Right renal cortex interstitium (tissue), 3 donors: ENCODE results near the gene CROCC. TPM values are rescaled to one million over a fixed set of nuclear protein-coding genes. Genes with fewer than 3 reads are reported as not detected.
A peak's percentile ranks its signal among the peaks of the same experiment; 100 is the strongest.
"Not testable (repeated sequence)": the region's sequence is repeated elsewhere in the genome, so short reads cannot be mapped to it uniquely, and the experiment has no call there.

Experiments used
- DNase-seq, 3 donors: peaks; one replicate each; pipeline ENCODE4 v3.0.0-alpha.2; 2013; ENCODE audit warnings: low read depth in 3 of 3, low spot score in 2 of 3
- polyA plus RNA-seq, 3 donors: library from polyadenylated mRNA; unstranded; fragments of 120-200 nt; gene quantifications; one replicate each; pipeline ENCODE4 v1.2.1, GENCODE V29; 2013; ENCODE audit not compliant: insufficient read length in 3 of 3

The CROCC gene
- polyA plus RNA-seq, 3 donors: 21.4 to 27.8 (median 25.0) TPM

DNA sequence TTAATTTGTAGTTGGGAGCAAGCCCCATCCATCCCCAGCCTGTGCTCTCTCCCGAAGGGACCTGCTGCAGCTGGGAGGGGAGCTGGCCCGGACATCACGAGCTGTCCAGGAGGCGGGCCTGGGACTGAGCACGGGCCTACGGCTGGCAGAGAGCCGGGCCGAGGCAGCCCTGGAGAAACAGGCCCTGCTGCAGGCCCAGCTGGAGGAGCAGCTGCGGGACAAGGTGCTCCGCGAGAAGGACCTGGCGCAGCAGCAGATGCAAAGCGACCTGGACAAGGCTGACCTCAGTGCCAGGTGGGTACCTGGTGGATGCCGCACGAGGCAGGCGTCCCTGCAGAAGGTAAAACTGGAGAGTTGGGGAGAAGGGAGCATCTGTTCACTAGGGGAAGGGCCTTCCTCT lies 14.8 kb downstream of the CROCC start:
- DNase-seq: not testable (repeated sequence)

DNA sequence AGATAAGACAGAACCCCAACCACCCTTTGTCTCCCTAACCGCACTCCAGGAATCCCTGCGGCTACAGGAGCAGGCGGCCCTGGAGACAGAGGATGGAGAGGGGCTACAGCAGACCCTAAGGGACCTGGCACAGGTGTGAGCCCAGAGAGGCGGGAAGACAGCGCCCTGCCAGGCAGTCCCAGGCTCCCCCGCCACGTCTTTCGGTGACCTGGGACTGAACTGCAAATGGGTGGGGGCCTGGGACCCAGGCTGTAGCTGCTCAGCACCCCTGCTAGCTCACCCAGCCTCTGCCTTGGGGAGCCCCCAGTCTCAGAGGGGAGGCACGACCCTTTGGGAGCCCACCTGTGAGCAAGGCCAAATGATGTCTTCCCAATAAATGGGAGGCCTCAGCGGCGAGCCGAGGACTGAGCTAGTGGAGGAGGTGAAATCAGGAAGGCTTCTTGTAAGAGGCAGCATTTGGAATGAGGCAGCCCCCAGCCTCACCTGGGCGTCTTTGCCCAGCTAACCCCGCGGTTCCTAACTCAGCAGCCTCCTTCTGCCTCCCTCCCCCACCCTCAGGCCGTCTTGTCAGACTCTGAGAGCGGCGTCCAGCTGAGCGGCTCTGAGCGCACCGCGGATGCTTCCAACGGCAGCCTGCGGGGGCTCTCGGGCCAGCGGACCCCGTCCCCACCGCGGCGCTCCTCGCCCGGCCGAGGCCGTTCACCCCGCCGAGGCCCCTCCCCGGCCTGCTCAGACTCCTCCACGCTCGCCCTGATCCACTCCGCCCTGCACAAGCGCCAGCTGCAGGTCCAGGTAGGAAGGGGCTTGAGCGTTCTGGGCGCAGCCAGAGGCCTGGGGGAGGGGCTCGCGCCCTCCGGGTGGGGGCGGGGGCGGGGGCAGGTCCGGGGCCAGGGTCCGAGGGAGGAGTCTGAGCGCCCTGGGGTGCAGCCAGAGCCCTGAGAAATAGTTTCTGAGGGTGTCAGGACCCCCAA lies 16.9 kb downstream of the CROCC start:
- no peak for DNase-seq

DNA sequence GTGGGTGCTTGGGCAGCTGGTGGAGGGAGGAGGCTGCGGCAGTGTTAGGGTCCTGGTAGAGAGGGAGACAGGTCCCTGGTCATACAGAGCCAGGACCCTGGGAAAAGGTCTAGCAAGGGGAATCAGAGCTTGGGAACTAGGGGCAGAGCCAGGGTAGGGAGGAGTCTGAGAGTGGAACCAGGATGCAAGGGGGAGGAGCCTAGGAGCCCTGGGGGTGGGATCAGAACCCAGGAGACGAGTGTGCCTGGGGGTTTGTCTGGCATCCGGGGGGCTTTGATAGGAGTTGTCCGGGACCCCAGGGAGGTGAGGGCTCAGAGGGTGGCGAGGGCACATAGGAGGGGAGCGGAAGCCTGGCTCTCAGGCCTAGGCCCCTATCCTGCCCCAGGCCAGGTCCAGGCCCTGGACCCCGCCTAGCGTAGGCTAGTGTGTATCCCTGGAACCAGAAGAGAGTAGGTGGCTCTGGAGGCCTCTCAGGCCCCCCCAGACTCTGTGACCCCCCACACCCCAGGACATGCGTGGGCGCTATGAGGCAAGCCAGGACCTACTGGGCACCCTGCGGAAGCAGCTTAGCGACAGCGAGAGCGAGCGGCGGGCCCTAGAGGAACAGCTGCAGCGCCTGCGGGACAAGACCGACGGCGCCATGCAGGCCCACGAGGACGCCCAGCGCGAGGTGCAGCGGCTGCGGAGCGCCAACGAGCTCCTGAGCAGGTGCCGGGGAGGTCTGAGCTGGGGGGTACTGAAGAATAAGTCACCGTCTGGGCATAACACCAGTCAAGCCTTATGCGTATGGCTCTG lies 17.9 kb downstream of the CROCC start:
- DNase-seq: not testable (repeated sequence)

DNA sequence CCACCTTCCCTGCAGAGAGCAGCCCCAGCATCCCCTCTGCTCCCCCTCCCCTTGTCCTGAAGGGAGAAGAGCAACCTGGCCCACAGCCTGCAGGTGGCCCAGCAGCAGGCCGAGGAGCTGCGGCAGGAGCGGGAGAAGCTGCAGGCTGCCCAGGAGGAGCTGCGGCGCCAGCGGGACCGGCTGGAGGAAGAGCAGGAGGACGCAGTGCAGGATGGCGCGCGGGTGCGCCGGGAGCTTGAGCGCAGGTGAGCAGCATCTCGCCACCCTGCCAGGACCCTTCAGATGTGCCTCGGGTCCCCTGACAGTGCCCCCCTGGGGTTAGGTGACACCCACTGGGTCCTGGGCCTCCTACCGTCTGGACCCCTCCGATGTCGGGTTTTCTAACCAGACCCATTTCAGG lies 22.3 kb downstream of the CROCC start:
- no peak for DNase-seq

DNA sequence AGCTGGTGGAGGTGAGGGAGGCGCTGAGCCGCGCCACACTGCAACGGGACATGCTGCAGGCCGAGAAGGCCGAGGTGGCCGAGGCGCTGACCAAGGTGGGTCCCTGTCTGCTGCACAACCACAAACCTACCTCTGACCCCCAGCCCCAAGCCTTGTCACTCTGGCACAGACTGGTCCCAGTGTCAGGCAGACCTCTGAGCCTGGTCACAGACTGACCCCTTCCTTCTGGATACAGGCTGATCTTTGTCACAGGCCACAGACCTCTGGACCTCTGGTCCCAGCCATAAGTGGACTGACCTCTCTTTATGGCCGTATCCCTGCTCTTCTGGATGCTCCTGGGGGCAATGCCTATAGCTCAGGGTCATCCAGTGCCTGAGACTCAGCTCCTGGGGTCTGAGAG lies 23.8 kb downstream of the CROCC start:
- not testable (repeated sequence) for DNase-seq

- DNase-seq: not testable (repeated sequence)
Measured at GRCh38 chr1:16946185-16946584, 24.5 kb downstream of the CROCC start.

DNA sequence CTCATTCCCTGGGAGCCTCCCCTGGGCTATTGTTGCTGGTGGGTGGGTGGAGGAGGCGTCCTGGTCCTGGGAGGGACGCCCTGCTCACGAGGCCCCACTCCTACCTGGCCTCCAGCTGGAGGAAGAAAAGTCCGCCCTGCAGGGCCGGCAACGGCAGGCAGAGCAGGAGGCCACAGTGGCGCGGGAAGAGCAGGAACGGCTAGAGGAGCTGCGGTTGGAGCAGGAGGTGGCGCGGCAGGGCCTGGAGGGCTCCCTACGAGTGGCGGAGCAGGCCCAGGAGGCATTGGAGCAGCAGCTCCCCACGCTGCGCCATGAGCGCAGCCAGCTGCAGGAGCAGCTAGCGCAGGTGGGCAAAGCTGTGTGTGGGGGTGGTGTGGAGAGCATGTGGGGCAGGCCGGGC lies 24.9 kb downstream of the CROCC start:
- no peak for DNase-seq

- not testable (repeated sequence) for DNase-seq
Measured at GRCh38 chr1:16948282-16948891, 26.7 kb downstream of the CROCC start.

GRCh38 chr1:16949026-16949425 lies 27.3 kb downstream of the CROCC start:
- not testable (repeated sequence) for DNase-seq

DNA sequence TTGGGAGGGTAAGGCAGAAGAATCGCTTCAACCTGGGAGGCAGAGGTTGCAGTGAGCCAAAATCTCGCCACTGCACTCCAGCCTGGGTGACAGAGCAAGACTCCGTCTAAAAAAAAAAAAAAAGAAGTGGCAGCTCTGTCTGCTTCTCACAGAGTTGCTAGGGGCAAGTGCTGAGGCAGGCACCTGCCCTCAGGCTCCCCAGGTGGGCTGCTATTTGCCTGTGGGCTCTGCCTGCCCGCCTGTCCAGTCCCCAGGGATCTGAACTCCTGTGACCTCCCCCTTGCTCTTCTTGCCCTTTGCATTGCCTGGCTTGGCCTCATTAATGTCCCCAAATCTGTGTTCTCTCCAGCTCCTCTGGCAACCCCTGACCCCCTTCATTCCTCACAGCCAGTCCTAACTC lies 30.6 kb downstream of the CROCC start:
- not testable (repeated sequence) for DNase-seq

GRCh38 chr1:16954579-16954978 lies 32.8 kb downstream of the CROCC start:
- no peak for DNase-seq

DNA sequence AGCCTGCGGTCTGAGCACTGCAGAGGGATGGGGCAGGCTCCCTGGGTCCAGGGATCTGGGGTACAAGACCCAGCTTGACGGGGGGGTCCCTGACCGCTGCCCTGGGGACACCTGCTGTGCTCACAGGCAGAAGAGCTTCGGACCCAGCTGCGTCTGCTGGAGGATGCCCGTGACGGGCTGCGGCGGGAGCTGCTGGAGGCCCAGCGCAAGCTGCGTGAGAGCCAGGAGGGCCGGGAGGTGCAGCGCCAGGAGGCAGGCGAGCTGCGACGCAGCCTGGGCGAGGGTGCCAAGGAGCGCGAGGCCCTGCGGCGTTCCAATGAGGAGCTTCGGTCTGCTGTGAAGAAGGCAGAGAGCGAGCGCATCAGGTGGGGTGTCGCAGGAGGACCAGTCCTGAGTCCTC lies 33.5 kb downstream of the CROCC start:
- no peak for DNase-seq

GRCh38 chr1:16956775-16957174 lies 35.0 kb downstream of the CROCC start:
- DNase-seq: no peak

- no peak for DNase-seq
Measured at GRCh38 chr1:16957731-16958130, 36.0 kb downstream of the CROCC start.

DNA sequence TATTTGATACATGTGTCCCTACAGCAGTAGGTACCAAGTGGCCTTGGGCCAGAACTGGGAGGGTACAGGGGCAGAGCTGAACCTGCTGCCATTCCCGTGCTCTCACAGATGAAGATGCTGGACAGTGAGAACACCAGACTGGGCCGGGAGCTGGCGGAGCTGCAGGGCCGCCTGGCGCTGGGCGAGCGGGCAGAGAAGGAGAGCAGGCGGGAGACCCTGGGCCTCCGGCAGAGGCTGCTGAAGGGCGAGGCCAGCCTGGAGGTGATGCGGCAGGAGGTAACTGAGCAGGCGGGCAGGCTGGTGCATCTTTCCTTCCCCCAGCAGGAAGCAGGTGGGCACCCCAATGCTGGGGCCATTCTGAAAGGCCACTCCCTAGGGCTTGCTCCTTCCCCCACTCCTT lies 36.7 kb downstream of the CROCC start:
- DNase-seq: no peak

DNA sequence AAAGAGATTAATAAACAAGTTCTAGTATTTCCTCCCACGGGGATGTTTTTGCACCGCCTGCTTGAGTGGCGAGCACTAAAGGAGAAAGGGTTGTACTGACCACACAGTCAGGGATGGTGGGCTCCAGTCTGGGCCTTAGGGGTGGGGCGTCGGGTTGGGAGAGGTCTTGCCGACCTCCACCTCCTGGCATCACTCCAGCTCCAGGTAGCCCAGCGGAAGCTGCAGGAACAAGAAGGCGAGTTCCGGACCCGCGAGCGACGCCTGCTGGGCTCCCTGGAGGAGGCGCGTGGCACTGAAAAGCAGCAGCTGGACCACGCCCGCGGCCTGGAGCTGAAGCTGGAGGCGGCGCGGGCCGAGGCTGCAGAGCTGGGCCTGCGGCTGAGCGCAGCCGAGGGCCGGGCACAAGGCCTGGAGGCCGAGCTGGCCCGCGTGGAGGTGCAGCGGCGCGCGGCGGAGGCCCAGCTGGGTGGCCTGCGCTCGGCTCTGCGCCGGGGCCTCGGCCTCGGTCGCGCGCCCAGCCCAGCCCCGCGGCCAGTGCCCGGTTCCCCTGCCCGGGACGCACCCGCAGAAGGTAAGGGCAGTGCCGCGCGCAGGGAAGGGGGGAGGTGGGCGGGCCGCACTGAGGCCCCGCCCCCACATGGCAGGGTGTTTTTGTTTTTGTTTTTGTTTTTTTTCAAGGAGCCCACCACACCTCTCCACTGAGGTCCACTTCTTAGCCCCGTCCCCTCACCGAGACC lies 39.0 kb downstream of the CROCC start:
- DNase-seq: peak in 1 of 3 donors; percentile 67

GRCh38 chr1:16961297-16962133 lies 39.8 kb downstream of the CROCC start:
- DNase-seq: no peak

GRCh38 chr1:16964169-16964568 lies 42.4 kb downstream of the CROCC start:
- DNase-seq: not testable (repeated sequence)

DNA sequence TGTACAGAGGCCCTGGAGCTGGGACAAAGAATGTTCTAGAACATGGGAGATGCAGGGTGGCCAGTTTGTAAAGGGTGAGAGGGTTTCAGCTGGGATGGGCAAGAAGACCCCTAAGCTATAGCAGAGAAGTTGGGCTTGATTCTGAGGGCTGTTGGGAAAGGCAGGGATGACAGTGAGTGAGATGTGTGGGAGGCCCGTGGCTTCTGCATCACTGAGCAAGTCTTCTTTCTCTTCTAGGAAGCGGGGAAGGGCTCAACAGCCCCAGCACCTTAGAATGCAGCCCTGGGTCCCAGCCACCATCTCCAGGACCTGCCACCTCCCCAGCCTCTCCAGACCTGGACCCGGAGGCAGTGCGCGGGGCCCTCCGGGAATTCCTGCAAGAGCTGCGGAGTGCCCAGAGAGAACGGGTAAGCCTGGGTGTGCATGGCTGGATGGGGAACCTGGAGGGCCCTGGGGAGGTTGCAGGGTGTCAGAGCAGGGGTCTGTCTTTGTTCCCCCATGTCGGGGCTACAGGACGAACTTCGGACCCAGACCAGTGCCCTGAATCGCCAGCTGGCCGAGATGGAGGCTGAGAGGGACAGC lies 43.8 kb downstream of the CROCC start:
- no peak for DNase-seq
